DOHH2 (cell line): Measurements from ENCODE around the gene PRPF4.
A peak's percentile ranks its signal among the peaks of the same experiment; 100 is the strongest.

Experiments
- H3F3A ChIP-seq: fragments of 200-600 bp; sonication (generic), shearing (Covaris generic); 2 replicates; pipeline ENCODE4 v1.6.0; 2016; ENCODE audit warnings: antibody characterized with exemption, mild to moderate bottlenecking; ENCODE audit not compliant: control insufficient read depth, insufficient read depth
- H3K27ac ChIP-seq: fragments of 200-600 bp; sonication (generic); 2 replicates; pipeline ENCODE4 v1.5.1; 2014; ENCODE audit warnings: low read depth, mild to moderate bottlenecking, low read length, moderate library complexity
- H3K27me3 ChIP-seq: fragments of 200-600 bp; sonication (generic); 2 replicates; pipeline ENCODE4 v1.6.1; 2014; ENCODE audit warnings: mild to moderate bottlenecking, low read length, mixed read lengths; ENCODE audit not compliant: control insufficient read depth
- H3K36me3 ChIP-seq: fragments of 200-600 bp; sonication (generic); 2 replicates; pipeline ENCODE4 v1.6.1; 2014; ENCODE audit warnings: mild to moderate bottlenecking, low read length, moderate library complexity, mixed read lengths; ENCODE audit not compliant: control insufficient read depth
- H3K4me1 ChIP-seq: fragments of 200-600 bp; sonication (generic); 2 replicates; pipeline ENCODE4 v1.6.1; 2014; ENCODE audit warnings: mild to moderate bottlenecking, low read length, mixed read lengths; ENCODE audit not compliant: control insufficient read depth
- H3K4me2 ChIP-seq: fragments of 200-600 bp; sonication (generic); 2 replicates; pipeline ENCODE4 v1.6.0; 2014; ENCODE audit warnings: mild to moderate bottlenecking, low read length, moderate library complexity
- H3K4me3 ChIP-seq: fragments of 200-600 bp; sonication (generic); 2 replicates; pipeline ENCODE4 v1.5.1; 2014; ENCODE audit warnings: mild to moderate bottlenecking, low read length, mixed read lengths
- H3K79me2 ChIP-seq: fragments of 200-600 bp; sonication (generic); 2 replicates; pipeline ENCODE4 v1.6.1; 2014; ENCODE audit warnings: mild to moderate bottlenecking, low read length, mixed read lengths; ENCODE audit not compliant: control insufficient read depth
- H3K9me2 ChIP-seq: fragments of 200-600 bp; sonication (generic); replicated peaks from 2 replicates; pipeline ENCODE4 v1.6.1; 2014; ENCODE audit warnings: mild to moderate bottlenecking, low read length, mixed read lengths; ENCODE audit not compliant: control insufficient read depth
- H3K9me3 ChIP-seq: fragments of 200-600 bp; sonication (generic); 2 replicates; pipeline ENCODE4 v1.6.1; 2014; ENCODE audit warnings: antibody characterized with exemption, low read length, mixed read lengths; ENCODE audit not compliant: control insufficient read depth, insufficient read depth
- H4K20me1 ChIP-seq: fragments of 200-600 bp; sonication (generic); 2 replicates; pipeline ENCODE4 v1.6.0; 2014; ENCODE audit warnings: low read depth, mild to moderate bottlenecking, antibody characterized with exemption, low read length, moderate library complexity; ENCODE audit not compliant: control insufficient read depth, insufficient read depth
- EZH2phosphoT487 ChIP-seq: fragments of 200-600 bp; sonication (generic); IDR thresholded peaks from 2 replicates; pipeline ENCODE4 v1.6.1; 2017; ENCODE audit warnings: borderline replicate concordance, mild to moderate bottlenecking, antibody characterized with exemption, low read length, moderate library complexity, mixed read lengths
- TF ChIP-seq, protein P1 (sequence below): fragments of 200-600 bp; sonication (generic); IDR thresholded peaks from one replicate; pipeline ENCODE4 v1.5.1; 2014; ENCODE audit warnings: antibody characterized with exemption, mild to moderate bottlenecking, low read depth, low read length; ENCODE audit not compliant: poor library complexity, severe bottlenecking

PRPF4 gene

DNA sequence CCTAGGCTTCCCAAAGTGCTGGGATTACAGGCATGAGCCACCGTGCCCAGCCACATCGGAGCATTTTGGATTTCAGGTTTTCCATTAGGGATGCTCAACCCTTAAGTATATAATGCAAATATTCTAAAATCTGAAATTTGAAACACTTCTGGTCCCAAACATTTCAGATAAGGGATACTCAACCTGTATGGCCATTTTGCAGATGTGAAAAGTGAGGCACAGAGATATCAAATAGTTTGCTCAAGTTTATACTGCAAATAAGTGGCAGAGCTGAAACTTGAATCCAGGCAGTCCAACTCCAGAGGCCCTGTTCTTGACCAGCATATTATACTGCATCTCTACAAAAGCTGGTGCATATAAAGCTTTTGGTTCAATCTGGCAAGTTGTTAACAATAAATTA lies 62.3 kb downstream of the PRPF4 start:
- TF ChIP-seq EZH2phosphoT487: no peak
- Histone ChIP-seq H3K79me2 (no peaks in the 10 kb centered on the region), H3K4me3 (no peak overlapping the region), H3K9me3 (no peaks in the 10 kb centered on the region), H3K27ac (no peak overlapping the region), H3K4me2 (no peak overlapping the region), H3K4me1 (peaks cover 12% of the 10 kb centered on the region), H4K20me1 (no peaks in the 10 kb centered on the region), H3K9me2 (no peaks in the 10 kb centered on the region), H3K36me3 (no peaks in the 10 kb centered on the region), H3F3A (peaks cover 3% of the 10 kb centered on the region; the same call in 1 of the 2 replicates), H3K27me3 (no peaks in the 10 kb centered on the region)

DNA sequence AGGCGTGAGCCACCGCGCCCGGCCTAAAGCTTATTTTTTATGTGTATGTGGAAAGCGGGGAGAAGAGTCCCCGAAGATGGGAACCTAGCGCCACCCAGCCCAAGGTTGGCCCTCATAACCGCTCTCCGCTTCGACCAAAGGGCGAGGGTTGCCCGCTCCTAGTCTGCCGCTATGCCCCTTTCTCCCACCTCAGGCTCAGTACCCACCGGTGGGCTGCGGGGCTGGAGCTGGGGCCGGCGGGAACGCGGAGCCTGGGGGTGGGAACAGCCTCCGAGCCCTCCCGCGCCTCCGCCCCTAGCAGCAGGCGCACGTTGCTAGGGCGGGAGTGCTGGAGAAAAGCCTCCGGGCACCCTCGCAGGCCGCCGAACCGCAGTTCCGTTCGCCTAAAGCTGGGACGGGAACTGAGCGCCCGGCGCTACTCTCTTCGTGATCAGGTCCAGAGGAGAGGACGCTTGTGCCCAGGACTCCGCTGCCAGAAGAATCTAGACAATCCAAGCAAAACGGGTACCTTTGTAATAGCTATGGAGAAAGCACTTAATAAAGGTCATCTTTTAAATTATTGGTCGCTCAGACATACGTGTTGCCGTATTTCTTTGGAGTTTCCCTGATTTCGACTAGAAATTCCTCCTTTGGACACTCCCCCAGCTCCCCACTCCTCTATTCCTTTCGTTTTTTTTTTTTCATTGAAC lies 64.7 kb downstream of the PRPF4 start, which contains the start of gene WDR31:
Gene WDR31 (minus strand): TSS at position 265 of the 689 bp plus-strand sequence. CDS start 8,253 bp downstream, outside the sequence.
- H3K4me1 ChIP-seq: peaks cover 21% of the 10 kb centered on the region
- no peaks in the 10 kb centered on the region for H3K9me3 ChIP-seq
- H3K4me3 ChIP-seq: peak within 1 kb of the TSS; percentile 76
- peak within 1 kb of the TSS; percentile 86 for H3K4me2 ChIP-seq
- H3K27me3 ChIP-seq: no peaks in the 10 kb centered on the region
- H3F3A ChIP-seq: peaks cover 3% of the 10 kb centered on the region; the same call in 1 of the 2 replicates
- no peaks in the 10 kb centered on the region for H3K79me2 ChIP-seq
- H3K36me3 ChIP-seq: no peaks in the 10 kb centered on the region
- no peak within 1 kb of the TSS for H3K27ac ChIP-seq
- no peaks in the 10 kb centered on the region for H3K9me2 ChIP-seq
- H4K20me1 ChIP-seq: no peaks in the 10 kb centered on the region
- TF ChIP-seq, protein P1, sequence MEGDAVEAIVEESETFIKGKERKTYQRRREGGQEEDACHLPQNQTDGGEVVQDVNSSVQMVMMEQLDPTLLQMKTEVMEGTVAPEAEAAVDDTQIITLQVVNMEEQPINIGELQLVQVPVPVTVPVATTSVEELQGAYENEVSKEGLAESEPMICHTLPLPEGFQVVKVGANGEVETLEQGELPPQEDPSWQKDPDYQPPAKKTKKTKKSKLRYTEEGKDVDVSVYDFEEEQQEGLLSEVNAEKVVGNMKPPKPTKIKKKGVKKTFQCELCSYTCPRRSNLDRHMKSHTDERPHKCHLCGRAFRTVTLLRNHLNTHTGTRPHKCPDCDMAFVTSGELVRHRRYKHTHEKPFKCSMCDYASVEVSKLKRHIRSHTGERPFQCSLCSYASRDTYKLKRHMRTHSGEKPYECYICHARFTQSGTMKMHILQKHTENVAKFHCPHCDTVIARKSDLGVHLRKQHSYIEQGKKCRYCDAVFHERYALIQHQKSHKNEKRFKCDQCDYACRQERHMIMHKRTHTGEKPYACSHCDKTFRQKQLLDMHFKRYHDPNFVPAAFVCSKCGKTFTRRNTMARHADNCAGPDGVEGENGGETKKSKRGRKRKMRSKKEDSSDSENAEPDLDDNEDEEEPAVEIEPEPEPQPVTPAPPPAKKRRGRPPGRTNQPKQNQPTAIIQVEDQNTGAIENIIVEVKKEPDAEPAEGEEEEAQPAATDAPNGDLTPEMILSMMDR: no peak
- TF ChIP-seq EZH2phosphoT487: no peak

DNA sequence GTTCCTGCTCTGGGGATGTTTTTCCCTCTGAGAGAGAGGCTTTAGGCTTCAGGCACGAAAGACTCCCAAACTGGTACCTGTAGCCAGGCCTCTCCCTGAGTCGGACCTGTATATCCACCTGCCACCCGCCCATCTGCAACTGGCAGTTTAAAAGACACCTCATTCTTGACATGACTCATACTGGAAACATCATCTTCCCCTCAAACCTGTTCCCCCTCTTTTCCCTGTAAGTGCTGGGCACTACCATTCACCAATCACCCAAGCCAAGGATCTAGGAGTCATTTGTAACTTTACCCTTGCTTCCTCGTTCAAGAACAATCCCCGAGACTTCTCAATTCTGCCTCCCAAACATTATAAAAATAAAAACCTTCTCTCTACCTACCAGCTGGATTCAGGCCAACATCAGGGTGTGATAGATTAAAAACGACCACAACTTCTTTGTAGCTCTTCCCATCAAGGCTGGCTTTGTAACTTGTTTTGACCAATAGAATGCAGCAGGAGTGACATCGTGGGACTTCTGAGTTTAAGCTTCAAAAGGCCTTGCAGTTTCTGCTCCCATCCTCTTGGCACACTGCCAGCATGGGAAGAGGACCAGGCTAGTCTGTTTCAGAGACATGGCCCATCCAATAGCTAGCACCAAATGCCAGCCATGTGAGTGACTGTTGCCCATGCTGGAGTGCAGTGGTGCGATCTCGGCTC lies 66.4 kb downstream of the PRPF4 start:
- H3K9me2 ChIP-seq: no peaks in the 10 kb centered on the region
- no peaks in the 10 kb centered on the region for H3K27me3 ChIP-seq
- TF ChIP-seq EZH2phosphoT487: no peak
- TF ChIP-seq, protein P1: no peak
- H3K4me3 ChIP-seq: no peak overlapping the region
- H3K36me3 ChIP-seq: no peaks in the 10 kb centered on the region
- H3K27ac ChIP-seq: no peak overlapping the region
- peaks cover 1% of the 10 kb centered on the region; the same call in 1 of the 2 replicates for H3F3A ChIP-seq
- no peaks in the 10 kb centered on the region for H4K20me1 ChIP-seq
- no peak overlapping the region for H3K4me2 ChIP-seq
- H3K9me3 ChIP-seq: no peaks in the 10 kb centered on the region
- peaks cover 21% of the 10 kb centered on the region for H3K4me1 ChIP-seq
- no peaks in the 10 kb centered on the region for H3K79me2 ChIP-seq
